ENCODE data around the gene CFAP299.

The CFAP299 gene

GRCh38 chr4:80387390-80388283, 52.1 kb downstream of the CFAP299 start:
- no peak for TF ChIP-seq CTCF (IDR thresholded peaks at IDR 0.05; ENCODE audit: low read depth, low read length)
- no peak overlapping the region for H3K4me3 ChIP-seq (ENCODE audit: low read depth, low read length)

GRCh38 chr4:80388284-80388607, 52.7 kb downstream of the CFAP299 start:
- TF ChIP-seq CTCF (IDR thresholded peaks at IDR 0.05; ENCODE audit: low read depth, low read length), result no peak

GRCh38 chr4:80390178-80390577, 54.6 kb downstream of the CFAP299 start:
- H3K4me3 ChIP-seq (ENCODE audit: low read depth, low read length), result no peak overlapping the region
- TF ChIP-seq CTCF (IDR thresholded peaks at IDR 0.05; ENCODE audit: low read depth, low read length), result no peak

More at GRCh38 chr4:80388284-80388607, 52.7 kb downstream of the CFAP299 start:
- no peak overlapping the region for H3K4me3 ChIP-seq (ENCODE audit: low read depth, low read length)

GRCh38 chr4:80393246-80393969, 57.9 kb downstream of the CFAP299 start:
- TF ChIP-seq CTCF (IDR thresholded peaks at IDR 0.05; ENCODE audit: low read depth, low read length), result no peak

GRCh38 chr4:80393970-80394250, 58.4 kb downstream of the CFAP299 start:
- no peak for TF ChIP-seq CTCF (IDR thresholded peaks at IDR 0.05; ENCODE audit: low read depth, low read length)
- no peak overlapping the region for H3K4me3 ChIP-seq (ENCODE audit: low read depth, low read length)

More at GRCh38 chr4:80393246-80393969, 57.9 kb downstream of the CFAP299 start:
- no peak overlapping the region for H3K4me3 ChIP-seq (ENCODE audit: low read depth, low read length)

- H3K4me3 ChIP-seq (ENCODE audit: low read depth, low read length), result no peak overlapping the region
- no peak for TF ChIP-seq CTCF (IDR thresholded peaks at IDR 0.05; ENCODE audit: low read depth, low read length)
Observed at GRCh38 chr4:80407246-80407645, 71.7 kb downstream of the CFAP299 start.

GRCh38 chr4:80409809-80410208, 74.3 kb downstream of the CFAP299 start:
- H3K4me3 ChIP-seq (ENCODE audit: low read depth, low read length), result no peak overlapping the region
- no peak for TF ChIP-seq CTCF (IDR thresholded peaks at IDR 0.05; ENCODE audit: low read depth, low read length)

Data from WI38 (cell line).